HG03565 (cell line): ENCODE results near the gene HM13.
"Not testable (repeated sequence)": the region's sequence is repeated elsewhere in the genome, so short reads cannot be mapped to it uniquely, and the experiment has no call there.

ENCODE experiments used
- ATAC-seq: cut with Tn5 transposase; IDR thresholded peaks from one replicate; pipeline ENCODE4 v1.9.1; 2021; ENCODE audit warnings: mild to moderate bottlenecking, moderate library complexity; ENCODE audit not compliant: unreplicated experiment

The HM13 gene

GRCh38 chr20:31580706-31581105, 66.5 kb downstream of the HM13 start:
- ATAC-seq, result no peak

GRCh38 chr20:31581391-31581790, 67.1 kb downstream of the HM13 start:
- ATAC-seq, result no peak

GRCh38 chr20:31587545-31588389, 73.5 kb downstream of the HM13 start:
- no peak for ATAC-seq

GRCh38 chr20:31590717-31591225, 76.5 kb downstream of the HM13 start:
- ATAC-seq, result no peak

- ATAC-seq, result no peak
Measured at GRCh38 chr20:31593221-31594001, 79.2 kb downstream of the HM13 start.

GRCh38 chr20:31594002-31594557, 79.8 kb downstream of the HM13 start:
- no peak for ATAC-seq

GRCh38 chr20:31594558-31595379, 80.5 kb downstream of the HM13 start:
- no peak for ATAC-seq

- ATAC-seq, result no peak
Measured at GRCh38 chr20:31595380-31595653, 81.1 kb downstream of the HM13 start.

GRCh38 chr20:31595654-31596411, 81.6 kb downstream of the HM13 start:
- no peak for ATAC-seq

GRCh38 chr20:31596412-31596715, 82.1 kb downstream of the HM13 start:
- ATAC-seq, result not testable (repeated sequence)

- ATAC-seq, result no peak
Measured at GRCh38 chr20:31596831-31597480, 82.7 kb downstream of the HM13 start.

GRCh38 chr20:31597481-31597855, 83.2 kb downstream of the HM13 start:
- ATAC-seq, result no peak

- ATAC-seq, result no peak
Measured at GRCh38 chr20:31602431-31602778, 88.2 kb downstream of the HM13 start.

- peak; percentile 91 for ATAC-seq
Measured at GRCh38 chr20:31602779-31603441, 88.7 kb downstream of the HM13 start.

- peak; percentile 33 for ATAC-seq
Measured at GRCh38 chr20:31603822-31604566, 89.8 kb downstream of the HM13 start.

GRCh38 chr20:31604567-31605030, 90.4 kb downstream of the HM13 start:
- ATAC-seq, result no peak

- peak; percentile 66 for ATAC-seq
Measured at GRCh38 chr20:31605031-31605901, 91.0 kb downstream of the HM13 start, which contains the start of gene ID1. TSS of gene ID1 (plus strand) at chr20:31605289. CDS start at chr20:31605388, 99 bp downstream.
